Endothelial cell (in vitro differentiated cells): ENCODE data around the gene ARMH2. TPM values are rescaled to one million over a fixed set of nuclear protein-coding genes. Genes with fewer than 3 reads are reported as not detected.

Source experiments
- DNase-seq: peaks from one replicate; pipeline ENCODE4 v3.0.0; 2021; ENCODE audit warnings: low spot score
- H3K27ac Mint-ChIP-seq: one replicate; pipeline ENCODE4 v1.8.0; 2021; ENCODE audit warnings: mixed read lengths, inconsistent platforms; ENCODE audit not compliant: unreplicated experiment
- H3K27me3 Mint-ChIP-seq: one replicate; pipeline ENCODE4 v1.8.0; 2021; ENCODE audit warnings: mild to moderate bottlenecking, moderate library complexity, mixed read lengths, inconsistent platforms; ENCODE audit not compliant: unreplicated experiment
- H3K36me3 Mint-ChIP-seq: one replicate; pipeline ENCODE4 v1.8.0; 2021; ENCODE audit warnings: mild to moderate bottlenecking, low read depth, mixed read lengths, inconsistent platforms; ENCODE audit not compliant: unreplicated experiment
- H3K4me1 Mint-ChIP-seq: one replicate; pipeline ENCODE4 v1.8.0; 2021; ENCODE audit warnings: mild to moderate bottlenecking, mixed read lengths, inconsistent platforms; ENCODE audit not compliant: unreplicated experiment
- H3K4me3 Mint-ChIP-seq: one replicate; pipeline ENCODE4 v1.8.0; 2021; ENCODE audit warnings: mild to moderate bottlenecking, mixed read lengths, inconsistent platforms; ENCODE audit not compliant: unreplicated experiment
- H3K9me3 Mint-ChIP-seq: one replicate; pipeline ENCODE4 v1.8.0; 2021; ENCODE audit warnings: mixed read lengths, inconsistent platforms; ENCODE audit not compliant: unreplicated experiment
- total RNA-seq: library from RNA; stranded (reverse); fragmentation: NEBNext Ultra II Directional; extraction: Animal tissue kit (Norgen Biotek cat#: 25700); gene quantifications from one replicate; pipeline ENCODE4 v1.2.1, GENCODE V29; 2021; ENCODE audit not compliant: unreplicated experiment
- TF ChIP-seq, protein P1 (sequence below): fragments of 200-600 bp; sonication (generic); IDR thresholded peaks from one replicate; pipeline ENCODE4 v1.5.0; 2021; ENCODE audit warnings: antibody characterized with exemption; ENCODE audit not compliant: unreplicated experiment

Gene ARMH2
- total RNA-seq, 1 donor from 2014 or later = not detected

DNA sequence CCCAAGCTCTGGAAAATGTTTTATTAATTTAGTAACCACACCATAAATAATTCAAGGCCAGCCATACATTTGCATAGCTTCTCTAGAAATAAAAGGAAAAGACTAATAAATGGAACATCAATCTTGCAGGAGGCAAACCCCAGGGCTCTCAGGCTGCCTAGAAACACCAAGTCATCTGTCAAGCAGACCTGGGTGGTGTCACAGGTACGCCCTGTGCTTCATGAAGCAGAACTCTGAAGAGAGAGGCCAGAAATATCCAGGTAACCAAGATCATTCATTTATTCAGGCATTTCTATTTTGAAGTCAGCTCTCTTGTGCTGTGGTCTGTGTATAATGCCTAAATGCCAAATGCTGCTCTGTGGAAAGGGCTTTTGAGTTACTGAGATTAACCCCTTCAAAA lies 45.3 kb upstream of the ARMH2 start:
- H3K27me3 Mint-ChIP-seq = no peaks in the 10 kb centered on the region
- H3K4me1 Mint-ChIP-seq = peaks cover 7% of the 10 kb centered on the region
- H3K4me3 Mint-ChIP-seq = no peak overlapping the region
- H3K27ac Mint-ChIP-seq = no peak overlapping the region
- DNase-seq = no peak
- H3K9me3 Mint-ChIP-seq = no peaks in the 10 kb centered on the region
- TF ChIP-seq, protein P1, sequence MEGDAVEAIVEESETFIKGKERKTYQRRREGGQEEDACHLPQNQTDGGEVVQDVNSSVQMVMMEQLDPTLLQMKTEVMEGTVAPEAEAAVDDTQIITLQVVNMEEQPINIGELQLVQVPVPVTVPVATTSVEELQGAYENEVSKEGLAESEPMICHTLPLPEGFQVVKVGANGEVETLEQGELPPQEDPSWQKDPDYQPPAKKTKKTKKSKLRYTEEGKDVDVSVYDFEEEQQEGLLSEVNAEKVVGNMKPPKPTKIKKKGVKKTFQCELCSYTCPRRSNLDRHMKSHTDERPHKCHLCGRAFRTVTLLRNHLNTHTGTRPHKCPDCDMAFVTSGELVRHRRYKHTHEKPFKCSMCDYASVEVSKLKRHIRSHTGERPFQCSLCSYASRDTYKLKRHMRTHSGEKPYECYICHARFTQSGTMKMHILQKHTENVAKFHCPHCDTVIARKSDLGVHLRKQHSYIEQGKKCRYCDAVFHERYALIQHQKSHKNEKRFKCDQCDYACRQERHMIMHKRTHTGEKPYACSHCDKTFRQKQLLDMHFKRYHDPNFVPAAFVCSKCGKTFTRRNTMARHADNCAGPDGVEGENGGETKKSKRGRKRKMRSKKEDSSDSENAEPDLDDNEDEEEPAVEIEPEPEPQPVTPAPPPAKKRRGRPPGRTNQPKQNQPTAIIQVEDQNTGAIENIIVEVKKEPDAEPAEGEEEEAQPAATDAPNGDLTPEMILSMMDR = no peak
- no peaks in the 10 kb centered on the region for H3K36me3 Mint-ChIP-seq

DNA sequence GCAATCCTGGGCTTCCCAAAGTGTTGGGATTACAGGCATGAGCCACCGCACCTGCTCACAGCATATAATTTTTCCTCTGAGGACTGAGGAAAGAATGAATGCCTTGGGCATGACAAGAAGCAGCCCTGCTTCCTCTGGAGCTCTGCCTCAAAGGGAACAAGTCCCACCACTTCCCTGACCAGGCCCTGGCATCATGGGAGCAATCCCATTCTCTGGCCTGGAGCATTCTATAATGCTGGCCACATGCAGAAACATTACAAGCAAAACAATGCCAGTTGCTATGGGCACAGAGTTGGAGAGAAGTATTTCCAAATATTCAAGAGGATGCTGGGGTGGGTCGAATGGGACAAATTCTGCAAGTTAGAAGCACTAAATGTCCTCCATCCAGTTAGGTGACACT lies 41.5 kb upstream of the ARMH2 start:
- TF ChIP-seq, protein P1 = no peak
- Mint-ChIP-seq H3K4me1 (peaks cover 7% of the 10 kb centered on the region), H3K36me3 (no peaks in the 10 kb centered on the region), H3K4me3 (no peak overlapping the region), H3K27me3 (no peaks in the 10 kb centered on the region), H3K27ac (no peak overlapping the region), H3K9me3 (no peaks in the 10 kb centered on the region)
- no peak for DNase-seq

DNA sequence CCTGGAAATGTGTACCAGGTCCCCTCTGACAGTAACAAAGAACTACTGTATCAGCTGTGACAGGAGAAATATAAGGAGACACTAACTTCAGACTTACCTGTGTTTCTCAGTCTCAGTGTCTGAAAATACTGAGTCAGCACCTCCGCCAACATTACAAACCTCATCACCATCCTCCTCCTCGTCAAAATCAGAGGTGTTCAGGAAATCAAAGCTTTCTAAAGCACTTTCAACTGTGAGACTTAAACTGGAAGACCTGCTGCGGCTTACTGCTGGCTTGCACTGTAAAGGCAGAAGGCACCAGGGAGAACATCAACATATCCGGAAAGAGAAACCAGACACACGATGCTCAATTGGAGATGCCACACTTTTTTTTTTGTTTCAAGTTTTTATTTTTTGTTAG lies 40.3 kb upstream of the ARMH2 start:
- Mint-ChIP-seq H3K9me3 (no peaks in the 10 kb centered on the region), H3K4me3 (no peak overlapping the region), H3K27me3 (no peaks in the 10 kb centered on the region)

DNA sequence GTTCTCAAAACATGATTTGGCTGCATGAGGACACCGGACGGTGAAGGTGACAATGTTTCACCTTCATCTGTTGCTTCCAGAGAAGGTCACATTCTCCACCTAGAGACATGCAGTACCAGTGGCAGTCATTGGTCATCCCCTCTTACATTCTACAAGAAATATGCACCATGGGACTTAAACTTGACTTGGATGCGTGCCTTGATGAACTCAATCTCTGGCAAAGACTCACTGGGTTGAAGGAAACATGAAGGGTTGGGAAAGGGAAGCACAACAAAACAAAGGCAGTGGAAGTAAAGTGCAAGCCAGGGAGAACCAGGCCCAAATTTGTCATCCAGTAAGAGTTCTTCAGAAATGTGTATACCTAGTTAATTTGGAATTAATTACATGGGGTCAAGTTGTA lies 39.4 kb upstream of the ARMH2 start:
- H3K36me3 Mint-ChIP-seq = no peaks in the 10 kb centered on the region
- no peaks in the 10 kb centered on the region for H3K27me3 Mint-ChIP-seq
- TF ChIP-seq, protein P1 = no peak
- no peak overlapping the region for H3K4me3 Mint-ChIP-seq
- H3K4me1 Mint-ChIP-seq = no peaks in the 10 kb centered on the region
- DNase-seq = no peak
- no peak overlapping the region for H3K27ac Mint-ChIP-seq
- H3K9me3 Mint-ChIP-seq = no peaks in the 10 kb centered on the region

More for the DNA sequence above, 40.3 kb upstream of the ARMH2 start:
- H3K4me1 Mint-ChIP-seq = peaks cover 6% of the 10 kb centered on the region
- no peaks in the 10 kb centered on the region for H3K36me3 Mint-ChIP-seq
- H3K27ac Mint-ChIP-seq = no peak overlapping the region
- TF ChIP-seq, protein P1 = no peak
- DNase-seq = no peak

DNA sequence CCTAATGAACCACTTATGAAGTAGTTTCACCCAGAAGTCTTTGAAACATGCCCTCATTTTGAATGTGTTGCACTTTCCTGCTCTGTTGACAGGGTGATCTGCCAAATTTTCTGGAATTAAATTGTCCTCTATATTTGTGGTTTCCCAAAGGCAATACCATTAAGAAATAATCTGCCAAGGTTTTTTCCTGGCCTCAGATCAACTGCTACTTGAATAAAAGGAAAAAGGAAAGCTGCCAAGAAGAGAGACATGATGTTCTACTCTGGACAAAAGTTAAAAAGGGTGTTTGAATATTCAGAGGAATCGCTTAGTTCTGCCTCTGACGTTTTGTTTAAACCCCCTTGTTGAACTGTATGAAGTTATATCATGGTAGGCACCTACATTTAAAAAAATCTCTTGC lies 37.4 kb upstream of the ARMH2 start:
- TF ChIP-seq, protein P1 = no peak
- Mint-ChIP-seq H3K4me3 (no peak overlapping the region), H3K27me3 (no peaks in the 10 kb centered on the region), H3K4me1 (no peaks in the 10 kb centered on the region), H3K36me3 (no peaks in the 10 kb centered on the region), H3K9me3 (no peaks in the 10 kb centered on the region), H3K27ac (no peak overlapping the region)
- DNase-seq = no peak
